H1 (cell line): ENCODE data around the gene SPOP. TPM values are rescaled to one million over a fixed set of nuclear protein-coding genes. Genes with fewer than 3 reads are reported as not detected.

Experiments used
- CTCF ChIA-PET: fragments of 300-600 bp; sonication (Branson Sonifier 250); formaldehyde crosslinking; loops from one replicate; lab custom pipeline; 2021; ENCODE audit not compliant: partially characterized antibody; lab: Charles Lee
- POLR2A ChIA-PET: fragments of 300-600 bp; sonication (Branson Sonifier 250); formaldehyde crosslinking; loops from one replicate; lab custom pipeline; 2021; ENCODE audit warnings: inconsistent platforms; ENCODE audit not compliant: partially characterized antibody; lab: Charles Lee
- DNase-seq, 2 experiments: peaks; one replicate each; pipeline versions ENCODE4 v3.0.0 to v3.0.0-alpha.2; 2010 to 2022; ENCODE audit warnings: low spot score in 2 of 2, low read depth in 1 of 2, mixed read lengths in 1 of 2
- FAIRE-seq: peaks from 2 replicates; lab custom pipeline; 2011; peaks lifted over from hg19 to GRCh38; lab: Jason Lieb, UNC
- H2AFZ ChIP-seq: 2 replicates; pipeline ENCODE4 v1.8.1; 2012; ENCODE audit warnings: low read length, inconsistent platforms
- H2AK5ac ChIP-seq: 2 replicates; pipeline ENCODE4 v1.6.1; 2013; ENCODE audit warnings: low read depth, low read length
- H2BK120ac ChIP-seq: replicated peaks from 2 replicates; pipeline ENCODE3; 2013; ENCODE audit warnings: low read depth, low read length, inconsistent platforms
- H2BK12ac ChIP-seq: 2 replicates; pipeline ENCODE4 v1.6.1; 2013; ENCODE audit warnings: low read depth, low read length
- H2BK15ac ChIP-seq: 2 replicates; pipeline ENCODE4 v1.6.1; 2013; ENCODE audit warnings: low read length
- H2BK20ac ChIP-seq: 2 replicates; pipeline ENCODE4 v1.6.1; 2013; ENCODE audit warnings: low read length
- H2BK5ac ChIP-seq: 2 replicates; pipeline ENCODE4 v1.6.1; 2013; ENCODE audit warnings: low read depth, low read length
- H3K14ac ChIP-seq: 2 replicates; pipeline ENCODE4 v1.6.1; 2013; ENCODE audit warnings: inconsistent platforms; ENCODE audit not compliant: insufficient read length
- H3K18ac ChIP-seq: 2 replicates; pipeline ENCODE4 v1.6.1; 2013; ENCODE audit warnings: low read length; ENCODE audit errors: extremely low read depth
- H3K23ac ChIP-seq: 2 replicates; pipeline ENCODE4 v1.6.1; 2013; ENCODE audit warnings: inconsistent platforms; ENCODE audit not compliant: insufficient read length
- H3K23me2 ChIP-seq: 2 replicates; pipeline ENCODE4 v1.6.1; 2013; ENCODE audit warnings: low read depth, low read length
- H3K27ac ChIP-seq: 2 replicates; pipeline ENCODE4 v1.6.1; 2011; ENCODE audit warnings: low read depth, low read length, inconsistent platforms
- H3K27me3 ChIP-seq, 4 experiments: replicated peaks in 1 of 4; 1 replicate in 1 of 4; 2 replicates in 3 of 4; pipeline versions ENCODE4 v1.6.1 to v1.8.1; 2011 to 2013; ENCODE audit warnings: low read length in 3 of 4, mild to moderate bottlenecking in 3 of 4, inconsistent platforms in 2 of 4, mixed read lengths in 2 of 4, moderate library complexity in 1 of 4; ENCODE audit not compliant: control insufficient read depth in 3 of 4, insufficient read depth in 3 of 4; ENCODE audit errors: extremely low read depth in 1 of 4
- H3K36me3 ChIP-seq, 4 experiments: 2 replicates each; pipeline versions ENCODE4 v1.6.1 to v1.8.1; 2011 to 2013; ENCODE audit warnings: mild to moderate bottlenecking in 4 of 4, low read length in 3 of 4, moderate library complexity in 2 of 4, control low read depth in 1 of 4, inconsistent platforms in 1 of 4; ENCODE audit not compliant: insufficient read depth in 4 of 4, control insufficient read depth in 2 of 4
- H3K4ac ChIP-seq: replicated peaks from 2 replicates; pipeline ENCODE3; 2013; ENCODE audit warnings: low read length, low read depth, mixed read lengths, inconsistent platforms; ENCODE audit not compliant: insufficient read length
- H3K4me1 ChIP-seq, 4 experiments: replicated peaks in 1 of 4; 1 replicate in 1 of 4; 2 replicates in 3 of 4; pipeline versions ENCODE4 v1.6.1 to v1.8.1; 2011 to 2013; ENCODE audit warnings: low read length in 3 of 4, inconsistent platforms in 2 of 4, mixed read lengths in 1 of 4; ENCODE audit not compliant: insufficient read depth in 4 of 4, control insufficient read depth in 3 of 4
- H3K4me2 ChIP-seq, 2 experiments: 2 replicates each; pipeline versions ENCODE4 v1.6.1 to v1.8.1; 2011 to 2013; ENCODE audit warnings: low read depth in 2 of 2, low read length in 2 of 2, control low read depth in 1 of 2, inconsistent platforms in 1 of 2, mild to moderate bottlenecking in 1 of 2; ENCODE audit not compliant: insufficient read depth in 1 of 2
- H3K4me3 ChIP-seq, 4 experiments: fragments of 200-600, 300-600 bp in 1 of 4; sonication (generic), shearing (Covaris generic), sonication (Bioruptor Twin) in 1 of 4; 2 replicates each; pipeline versions ENCODE4 v1.5.1 to v1.8.1; 2011 to 2016; ENCODE audit warnings: low read length in 4 of 4, low read depth in 3 of 4, control low read depth in 2 of 4, inconsistent platforms in 2 of 4, mild to moderate bottlenecking in 2 of 4, mixed read lengths in 1 of 4, moderate library complexity in 1 of 4; ENCODE audit not compliant: insufficient read depth in 2 of 4; ENCODE audit errors: extremely low read depth in 1 of 4
- H3K56ac ChIP-seq: replicated peaks from 2 replicates; pipeline ENCODE3; 2013; ENCODE audit warnings: low read depth, mild to moderate bottlenecking, mixed read lengths, low read length, inconsistent platforms; ENCODE audit not compliant: insufficient read length
- H3K79me1 ChIP-seq: 2 replicates; pipeline ENCODE4 v1.6.1; 2013; ENCODE audit warnings: low read depth, low read length, control low read depth
- H3K79me2 ChIP-seq, 2 experiments: 2 replicates each; pipeline versions ENCODE4 v1.6.1 to v1.8.1; 2012 to 2013; ENCODE audit warnings: low read length in 2 of 2, mild to moderate bottlenecking in 2 of 2, inconsistent platforms in 1 of 2; ENCODE audit not compliant: insufficient read depth in 2 of 2, control insufficient read depth in 1 of 2
- H3K9ac ChIP-seq, 4 experiments: replicated peaks in 1 of 4; 1 replicate in 1 of 4; 2 replicates in 3 of 4; pipeline versions ENCODE4 v1.6.1 to v1.8.1; 2011 to 2013; ENCODE audit warnings: low read depth in 3 of 4, low read length in 3 of 4, control low read depth in 2 of 4, mild to moderate bottlenecking in 2 of 4, moderate library complexity in 2 of 4, inconsistent platforms in 1 of 4; ENCODE audit errors: extremely low read depth in 1 of 4
- H3K9me3 ChIP-seq, 2 experiments: 2 replicates each; pipeline versions ENCODE4 v1.6.1 to v1.8.1; 2012 to 2013; ENCODE audit warnings: mild to moderate bottlenecking in 2 of 2, moderate library complexity in 2 of 2, control low read depth in 1 of 2, inconsistent platforms in 1 of 2, low read depth in 1 of 2, low read length in 1 of 2, mixed read lengths in 1 of 2; ENCODE audit not compliant: insufficient read depth in 2 of 2
- H4K20me1 ChIP-seq, 2 experiments: replicated peaks in 1 of 2; 2 replicates each; pipeline versions ENCODE3 to v1.8.1; 2011 to 2013; ENCODE audit warnings: inconsistent platforms in 2 of 2, low read length in 2 of 2, mild to moderate bottlenecking in 1 of 2; ENCODE audit not compliant: insufficient read depth in 2 of 2, control insufficient read depth in 1 of 2
- H4K5ac ChIP-seq: 2 replicates; pipeline ENCODE4 v1.6.1; 2013; ENCODE audit warnings: low read length, low read depth, mixed read lengths, inconsistent platforms; ENCODE audit not compliant: insufficient read length
- H4K8ac ChIP-seq: 2 replicates; pipeline ENCODE4 v1.8.0; 2013; ENCODE audit warnings: mild to moderate bottlenecking, moderate library complexity, low read length, inconsistent platforms; ENCODE audit not compliant: insufficient read depth; ENCODE audit errors: extremely low read depth
- H4K91ac ChIP-seq: replicated peaks from 2 replicates; pipeline ENCODE3; 2013; ENCODE audit warnings: low read length, mixed read lengths, inconsistent platforms; ENCODE audit not compliant: insufficient read length
- CBX5 ChIP-seq: fragments of 300-800, 300-1000 bp; sonication (generic); IDR thresholded peaks from 2 replicates; pipeline ENCODE4 v1.7.1; 2016; ENCODE audit warnings: antibody characterized with exemption, low read length, low read depth
- E2F6 ChIP-seq: IDR thresholded peaks from 2 replicates; pipeline ENCODE4 v1.6.1; 2012; ENCODE audit warnings: inconsistent platforms
- FOSL1 ChIP-seq: IDR thresholded peaks from 2 replicates; pipeline ENCODE4 v1.6.1; 2011; ENCODE audit warnings: mild to moderate bottlenecking, low read depth, low read length, moderate library complexity; ENCODE audit not compliant: insufficient read depth
- KDM1A ChIP-seq: fragments of 200-600, 300-600 bp; sonication (generic); IDR thresholded peaks from 2 replicates; pipeline ENCODE4 v1.7.1; 2016; ENCODE audit warnings: mild to moderate bottlenecking, low read length, borderline replicate concordance
- KDM5A ChIP-seq: fragments of 200-600 bp; IDR thresholded peaks from 2 replicates; pipeline ENCODE4 v1.7.1; 2012; ENCODE audit warnings: mild to moderate bottlenecking, low read length, inconsistent platforms, mixed read lengths
- RBBP5 ChIP-seq: IDR thresholded peaks from 2 replicates; pipeline ENCODE4 v1.7.1; 2012; ENCODE audit warnings: low read depth, mild to moderate bottlenecking, inconsistent platforms, low read length, moderate library complexity, borderline replicate concordance
- SIN3A ChIP-seq, 2 experiments: IDR thresholded peaks in 1 of 2; conservative IDR thresholded peaks in 1 of 2; 2 replicates each; pipeline ENCODE4 v1.6.1; 2011 to 2012; ENCODE audit warnings: low read length in 2 of 2, improper control_type of control experiment in 1 of 2, low read depth in 1 of 2, mild to moderate bottlenecking in 1 of 2
- SP1 ChIP-seq: IDR thresholded peaks from 2 replicates; pipeline ENCODE4 v1.6.1; 2011; ENCODE audit warnings: low read depth, low read length
- SP4 ChIP-seq: IDR thresholded peaks from 2 replicates; pipeline ENCODE4 v1.6.1; 2012; ENCODE audit warnings: low read length, inconsistent platforms
- TBP ChIP-seq: IDR thresholded peaks from 2 replicates; pipeline ENCODE4 v1.6.1; 2011; ENCODE audit warnings: low read depth, low read length, improper control_type of control experiment
- ZNF274 ChIP-seq: IDR thresholded peaks from 2 replicates; pipeline ENCODE4 v1.7.0; 2012; ENCODE audit warnings: low read length, borderline replicate concordance; ENCODE audit errors: extremely low read depth
- WGBS, 2 experiments: shearing (Covaris generic) in 1 of 2; methylation state at CpG; one replicate each; pipeline versions ENCODE4 v1.1.6 to v1.1.7; 2013 to 2015; ENCODE audit warnings: low lambda C conversion rate in 2 of 2, mixed read lengths in 2 of 2, inconsistent platforms in 1 of 2, low coverage in 1 of 2, missing lambda C conversion rate in 1 of 2; ENCODE audit not compliant: insufficient replicate concordance in 2 of 2, insufficient coverage in 1 of 2, insufficient read length in 1 of 2; ENCODE audit errors: extremely low coverage in 1 of 2, missing lambda C conversion rate in 1 of 2; 5-methylcytosine and 5-hydroxymethylcytosine counted together
- polyA plus RNA-seq, 7 experiments: library from polyadenylated mRNA; depleted of rRNA in 3 of 7; stranded (reverse) in 5 of 7; unstranded in 2 of 7; fragments of >200 nt in 5 of 7; fragments of 200-250 nt in 2 of 7; gene quantifications; 1 replicate in 5 of 7; 2 replicates in 1 of 7; 4 replicates in 1 of 7; pipeline versions ENCODE4 v1.2.1 to v1.2.3, GENCODE V29; 2011 to 2013; ENCODE audit warnings: missing spikeins in 2 of 7, mixed read lengths in 2 of 7
- total RNA-seq: library from RNA; stranded (reverse); fragmentation: NEBNext Ultra II Directional; extraction: Animal tissue kit (Norgen Biotek cat#: 25700); gene quantifications from 2 replicates; pipeline ENCODE4 v1.2.1, GENCODE V29; 2021
- TF ChIP-seq, protein P1 (sequence below): IDR thresholded peaks from 2 replicates; pipeline ENCODE4 v1.6.1; 2012; ENCODE audit warnings: low read length, inconsistent platforms

SPOP gene
- total and polyA plus RNA-seq, 2 of the 8 experiments (the other 6 are each of a cell fraction or from before 2014, with no cell fraction given), result 13.3 to 25.6 TPM

DNA sequence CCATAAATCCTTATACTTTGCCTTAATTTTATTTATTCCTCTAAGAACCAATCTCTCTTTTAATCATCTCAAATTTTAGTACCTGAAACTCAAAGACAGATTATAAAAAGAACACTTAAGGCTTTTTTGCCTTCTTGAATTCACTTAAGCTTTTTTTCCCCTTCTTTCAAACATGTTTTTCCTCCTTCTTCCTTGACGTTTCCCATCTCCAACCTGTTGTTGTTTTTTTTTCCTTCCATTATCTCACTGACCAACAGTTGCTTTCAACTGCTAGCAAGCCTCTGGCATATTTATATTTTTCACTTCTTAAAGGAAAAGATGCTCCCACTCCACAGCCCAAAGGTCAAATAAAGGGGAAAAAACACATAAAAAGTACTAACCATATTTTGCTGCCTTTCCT lies 32.2 kb downstream of the SPOP start:
- POLR2A ChIA-PET, result no interaction called here
- H3K27ac ChIP-seq, result no peak overlapping the region
- no peaks in the 10 kb centered on the region for H3K27me3 ChIP-seq
- no peak overlapping the region for H2AK5ac ChIP-seq
- H3K4ac ChIP-seq, result no peak overlapping the region
- H2BK12ac ChIP-seq, result no peak overlapping the region
- no peak overlapping the region for H2BK120ac ChIP-seq
- H3K36me3 ChIP-seq, result no peaks in the 10 kb centered on the region
- CTCF ChIA-PET, result interaction anchor here (0.6 to 1.1 kb wide), 3 partner anchors 29 to 386 kb away, joined by 3 to 5 read pairs (median 4); no protein-coding TSS in a partner anchor
- peaks cover 5% of the 10 kb centered on the region for H3K79me1 ChIP-seq
- H2BK20ac ChIP-seq, result no peak overlapping the region
- DNase-seq, result no peak
- no peak overlapping the region for H3K4me2 ChIP-seq
- H3K9me3 ChIP-seq, result no peaks in the 10 kb centered on the region
- 79% methylated on average over 1 of the region's 1 CpG; no CpG with 5 or more reads in 1 of the 2 experiments for WGBS, 2 experiments
- H3K4me3 ChIP-seq, result no peak overlapping the region
- no peak for FAIRE-seq
- no peak overlapping the region for H3K9ac ChIP-seq
- H4K91ac ChIP-seq, result no peak overlapping the region
- no peak overlapping the region for H3K18ac ChIP-seq
- no peak overlapping the region for H4K5ac ChIP-seq
- H2AFZ ChIP-seq, result no peak overlapping the region
- no peaks in the 10 kb centered on the region for H3K23me2 ChIP-seq
- H2BK15ac ChIP-seq, result no peak overlapping the region
- H3K4me1 ChIP-seq, result peaks cover 0 to 2% (median 1%) of the 10 kb centered on the region in 4 experiments; a peak in 4 of 7 replicates
- H2BK5ac ChIP-seq, result no peak overlapping the region
- H3K14ac ChIP-seq, result no peak overlapping the region
- H3K23ac ChIP-seq, result no peak overlapping the region
- peaks cover 0 to 31% of the 10 kb centered on the region in 2 experiments; a peak in 2 of 4 replicates for H3K79me2 ChIP-seq
- no peak overlapping the region for H4K8ac ChIP-seq
- H4K20me1 ChIP-seq, result peaks cover 0 to 1% of the 10 kb centered on the region in 2 experiments
- H3K56ac ChIP-seq, result no peak overlapping the region
- no peak for TF ChIP-seq SIN3A (conservative IDR thresholded peaks at IDR 0.05 in 1 of 2, IDR thresholded peaks at IDR 0.05 in 1 of 2; ENCODE audit: low read depth in 1 of 2, low read length in 2 of 2)
- TF ChIP-seq ZNF274, result no peak
- TF ChIP-seq KDM5A, result no peak
- no peak for TF ChIP-seq SP1
- no peak for TF ChIP-seq E2F6
- TF ChIP-seq SP4, result no peak
- TF ChIP-seq, protein P1, sequence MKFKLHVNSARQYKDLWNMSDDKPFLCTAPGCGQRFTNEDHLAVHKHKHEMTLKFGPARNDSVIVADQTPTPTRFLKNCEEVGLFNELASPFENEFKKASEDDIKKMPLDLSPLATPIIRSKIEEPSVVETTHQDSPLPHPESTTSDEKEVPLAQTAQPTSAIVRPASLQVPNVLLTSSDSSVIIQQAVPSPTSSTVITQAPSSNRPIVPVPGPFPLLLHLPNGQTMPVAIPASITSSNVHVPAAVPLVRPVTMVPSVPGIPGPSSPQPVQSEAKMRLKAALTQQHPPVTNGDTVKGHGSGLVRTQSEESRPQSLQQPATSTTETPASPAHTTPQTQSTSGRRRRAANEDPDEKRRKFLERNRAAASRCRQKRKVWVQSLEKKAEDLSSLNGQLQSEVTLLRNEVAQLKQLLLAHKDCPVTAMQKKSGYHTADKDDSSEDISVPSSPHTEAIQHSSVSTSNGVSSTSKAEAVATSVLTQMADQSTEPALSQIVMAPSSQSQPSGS, result no peak
- no peak for TF ChIP-seq TBP
- TF ChIP-seq RBBP5, result no peak
- no peak for TF ChIP-seq FOSL1
- no peak for TF ChIP-seq CBX5
- TF ChIP-seq KDM1A, result no peak
